GM08714 (cell line): ENCODE data around the gene SPRYD3.

ENCODE experiments used
- H3K4me3 ChIP-seq: fragments of 200-500 bp; sonication (Bioruptor generic); 2 replicates; pipeline ENCODE4 v1.5.1; 2014; ENCODE audit warnings: mild to moderate bottlenecking, low read length, inconsistent platforms
- ZNF274 ChIP-seq: IDR thresholded peaks from 2 replicates; pipeline ENCODE4 v1.6.1; 2012; ENCODE audit warnings: mild to moderate bottlenecking, low read depth, low read length

The SPRYD3 gene

GRCh38 chr12:53056901-53057300 lies 22.3 kb downstream of the SPRYD3 start:
- TF ChIP-seq ZNF274 = no peak
- H3K4me3 ChIP-seq = no peak overlapping the region

GRCh38 chr12:53056296-53056695 lies 22.9 kb downstream of the SPRYD3 start:
- TF ChIP-seq ZNF274 = no peak
- no peak overlapping the region for H3K4me3 ChIP-seq

DNA sequence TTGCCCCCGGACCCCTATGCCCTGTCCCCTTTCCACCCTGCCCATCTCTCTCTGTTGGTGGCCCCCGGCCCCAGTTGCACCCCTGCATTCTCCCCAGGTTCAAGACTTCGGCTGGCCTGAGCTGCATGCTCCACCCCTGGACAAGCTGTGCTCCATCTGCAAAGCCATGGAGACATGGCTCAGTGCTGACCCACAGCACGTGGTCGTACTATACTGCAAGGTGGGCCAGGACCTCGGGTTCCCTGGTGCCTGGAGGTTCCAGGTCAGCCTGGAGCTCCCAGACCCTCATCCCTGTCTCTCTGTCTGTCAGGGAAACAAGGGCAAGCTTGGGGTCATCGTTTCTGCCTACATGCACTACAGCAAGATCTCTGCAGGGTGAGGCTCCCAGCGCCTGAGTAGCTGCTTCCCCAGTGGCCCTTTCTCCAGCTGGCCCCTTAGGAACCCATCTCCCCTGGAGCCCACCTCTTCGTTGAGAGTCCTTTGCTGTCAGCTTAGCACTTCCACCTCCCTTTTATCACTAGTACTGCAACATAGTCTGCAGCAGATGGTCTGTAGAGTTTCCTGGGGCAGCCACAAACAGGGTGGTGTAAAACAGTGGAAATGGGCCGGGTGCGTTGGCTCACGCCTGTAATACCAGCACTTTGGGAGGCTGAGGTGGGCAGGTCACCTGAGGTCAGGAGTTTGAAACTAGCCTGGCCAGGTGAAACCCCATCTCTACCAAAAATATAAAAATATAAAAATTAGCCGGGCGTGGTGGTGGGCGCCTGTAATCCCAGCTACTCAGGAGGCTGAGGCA lies 23.5 kb downstream of the SPRYD3 start:
- no peak for TF ChIP-seq ZNF274
- no peak overlapping the region for H3K4me3 ChIP-seq

GRCh38 chr12:53054112-53054878 lies 24.9 kb downstream of the SPRYD3 start:
- H3K4me3 ChIP-seq = peak overlapping the region; percentile 65
- no peak for TF ChIP-seq ZNF274

DNA sequence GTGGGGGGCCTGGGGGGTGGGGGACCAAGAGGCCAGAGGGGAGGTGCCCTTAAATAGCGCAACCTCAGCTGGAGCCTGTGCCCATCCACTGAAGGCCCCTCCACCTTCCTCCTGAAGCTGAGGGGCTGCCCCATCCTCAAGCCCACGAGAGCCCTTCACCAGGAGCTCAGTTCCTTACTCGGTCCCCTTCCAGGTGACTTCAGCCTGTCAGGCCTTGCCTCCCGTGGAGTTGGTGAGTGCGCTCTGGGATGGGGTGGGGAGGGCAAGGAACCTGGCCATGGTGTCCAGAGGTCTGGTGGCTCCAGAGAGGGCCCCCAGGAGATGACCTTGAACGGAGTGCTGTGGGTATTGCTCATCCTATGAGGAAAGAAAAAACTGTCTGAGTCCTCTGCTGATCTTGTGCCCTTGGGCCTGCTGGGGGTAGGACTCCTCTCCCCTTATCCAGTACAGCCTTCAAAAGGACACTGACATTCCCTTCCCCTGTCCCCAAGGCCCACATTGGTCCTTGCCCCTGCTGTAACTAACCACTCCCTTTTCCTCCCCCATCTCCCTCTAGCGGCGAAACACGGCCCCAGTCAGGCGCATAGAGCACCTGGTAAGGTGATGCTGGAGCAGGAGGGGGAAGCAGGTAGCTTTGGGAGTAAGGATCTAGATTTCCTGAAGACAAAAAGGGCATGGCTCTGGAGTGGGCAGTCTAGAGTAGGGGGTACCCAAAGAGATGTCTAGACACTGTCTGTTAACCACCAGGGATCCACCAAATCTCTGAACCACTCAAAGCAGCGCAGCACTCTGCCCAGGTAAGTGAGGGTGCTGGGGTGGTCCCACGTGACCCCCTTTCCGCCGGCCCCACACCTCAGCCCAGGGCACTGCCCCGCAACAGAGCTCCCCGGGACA lies 25.7 kb downstream of the SPRYD3 start:
- no peak for TF ChIP-seq ZNF274
- peak overlapping the region; percentile 65; the same call in 1 of the 2 replicates for H3K4me3 ChIP-seq

DNA sequence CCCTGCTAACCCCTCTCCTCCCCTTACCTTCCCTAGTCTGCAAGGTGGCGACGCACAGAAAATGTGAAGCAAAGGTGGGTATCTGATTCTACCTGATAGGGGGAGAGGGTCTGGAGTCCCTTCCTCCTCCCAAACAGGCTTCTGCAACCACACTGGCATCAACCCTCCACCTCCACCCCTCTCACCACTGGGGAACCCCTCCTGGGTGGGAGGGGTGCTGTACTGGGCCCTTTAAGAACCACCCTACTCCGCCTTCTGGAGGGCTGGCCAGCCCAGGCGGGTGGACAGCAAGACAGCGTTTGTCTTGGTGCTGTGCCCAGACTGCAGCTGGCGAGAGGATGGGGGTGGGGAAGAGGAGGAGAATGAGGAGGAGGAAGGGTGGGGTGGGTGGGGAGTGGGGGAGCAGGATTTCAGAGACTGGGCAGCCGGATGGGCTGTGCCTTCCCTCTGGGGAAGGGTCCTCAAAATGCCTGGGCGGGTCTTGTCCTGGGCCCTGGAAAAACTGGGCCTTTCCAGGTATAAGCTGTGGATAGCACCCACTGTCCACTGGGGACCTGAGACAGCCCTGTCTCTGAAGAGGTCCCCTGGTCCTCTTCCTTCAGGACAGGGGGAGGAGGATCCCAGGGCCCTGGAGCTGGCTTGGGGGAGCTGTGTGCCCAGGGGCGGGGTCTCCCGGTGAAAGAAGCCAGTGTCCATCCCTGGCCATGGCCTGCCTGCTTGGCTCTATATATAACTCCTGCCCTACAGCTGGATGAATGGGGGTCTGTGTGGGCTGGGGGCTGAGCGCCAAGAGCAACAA lies 26.6 kb downstream of the SPRYD3 start:
- TF ChIP-seq ZNF274 = no peak
- H3K4me3 ChIP-seq = no peak overlapping the region

- no peak overlapping the region for H3K4me3 ChIP-seq
- TF ChIP-seq ZNF274 = no peak
Observed at GRCh38 chr12:53051881-53052412, 27.2 kb downstream of the SPRYD3 start.

GRCh38 chr12:53051058-53051880 lies 27.9 kb downstream of the SPRYD3 start:
- H3K4me3 ChIP-seq = no peak overlapping the region
- no peak for TF ChIP-seq ZNF274

- TF ChIP-seq ZNF274 = no peak
- no peak overlapping the region for H3K4me3 ChIP-seq
Observed at GRCh38 chr12:53050426-53051057, 28.6 kb downstream of the SPRYD3 start.

- TF ChIP-seq ZNF274 = no peak
- H3K4me3 ChIP-seq = no peak within 1 kb of the TSS
Observed at GRCh38 chr12:53049571-53050318, 29.4 kb downstream of the SPRYD3 start, which contains the start of gene TNS2. Gene TNS2, plus strand, starts transcription at chr12:53050065. Its CDS starts 121 bp downstream, at chr12:53050186.

GRCh38 chr12:53048780-53049401 lies 30.3 kb downstream of the SPRYD3 start:
- TF ChIP-seq ZNF274 = no peak
- H3K4me3 ChIP-seq = no peak overlapping the region
